VCaP (cell line): Measurements from ENCODE around the gene DCHS2.

Experiments used
- H3K27ac ChIP-seq: fragments of 450-650 bp; 2 replicates; pipeline ENCODE4 v1.5.1; 2017
- TF ChIP-seq, protein P1 (sequence below): fragments of 450-650 bp; conservative IDR thresholded peaks from 2 replicates; pipeline ENCODE4 v1.5.1; 2017; ENCODE audit warnings: mild to moderate bottlenecking, moderate library complexity

The DCHS2 gene

DNA sequence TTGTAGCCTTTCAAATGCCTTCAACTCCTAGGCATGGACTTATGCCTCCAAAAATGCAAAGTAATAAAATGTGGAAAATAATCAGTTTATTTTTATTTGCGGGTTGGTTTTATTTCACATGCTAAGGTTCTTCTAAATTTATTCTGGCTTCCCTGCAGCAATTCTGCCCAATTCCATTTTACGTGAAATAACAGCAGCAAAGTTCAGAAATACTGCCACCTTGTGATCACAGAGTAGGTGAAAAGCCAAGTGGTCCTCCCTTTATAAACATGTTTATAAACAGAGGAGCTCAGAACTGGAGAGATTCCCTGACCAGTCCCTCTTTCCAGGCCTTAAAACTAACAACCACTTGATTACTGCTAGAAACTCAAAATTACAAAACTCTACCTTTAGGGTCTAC, 14.7 kb upstream of the DCHS2 start:
- TF ChIP-seq, protein P1, sequence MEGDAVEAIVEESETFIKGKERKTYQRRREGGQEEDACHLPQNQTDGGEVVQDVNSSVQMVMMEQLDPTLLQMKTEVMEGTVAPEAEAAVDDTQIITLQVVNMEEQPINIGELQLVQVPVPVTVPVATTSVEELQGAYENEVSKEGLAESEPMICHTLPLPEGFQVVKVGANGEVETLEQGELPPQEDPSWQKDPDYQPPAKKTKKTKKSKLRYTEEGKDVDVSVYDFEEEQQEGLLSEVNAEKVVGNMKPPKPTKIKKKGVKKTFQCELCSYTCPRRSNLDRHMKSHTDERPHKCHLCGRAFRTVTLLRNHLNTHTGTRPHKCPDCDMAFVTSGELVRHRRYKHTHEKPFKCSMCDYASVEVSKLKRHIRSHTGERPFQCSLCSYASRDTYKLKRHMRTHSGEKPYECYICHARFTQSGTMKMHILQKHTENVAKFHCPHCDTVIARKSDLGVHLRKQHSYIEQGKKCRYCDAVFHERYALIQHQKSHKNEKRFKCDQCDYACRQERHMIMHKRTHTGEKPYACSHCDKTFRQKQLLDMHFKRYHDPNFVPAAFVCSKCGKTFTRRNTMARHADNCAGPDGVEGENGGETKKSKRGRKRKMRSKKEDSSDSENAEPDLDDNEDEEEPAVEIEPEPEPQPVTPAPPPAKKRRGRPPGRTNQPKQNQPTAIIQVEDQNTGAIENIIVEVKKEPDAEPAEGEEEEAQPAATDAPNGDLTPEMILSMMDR = peak; percentile 79
- H3K27ac ChIP-seq = peak overlapping the region; percentile 49; the same call in 1 of the 2 replicates

DNA sequence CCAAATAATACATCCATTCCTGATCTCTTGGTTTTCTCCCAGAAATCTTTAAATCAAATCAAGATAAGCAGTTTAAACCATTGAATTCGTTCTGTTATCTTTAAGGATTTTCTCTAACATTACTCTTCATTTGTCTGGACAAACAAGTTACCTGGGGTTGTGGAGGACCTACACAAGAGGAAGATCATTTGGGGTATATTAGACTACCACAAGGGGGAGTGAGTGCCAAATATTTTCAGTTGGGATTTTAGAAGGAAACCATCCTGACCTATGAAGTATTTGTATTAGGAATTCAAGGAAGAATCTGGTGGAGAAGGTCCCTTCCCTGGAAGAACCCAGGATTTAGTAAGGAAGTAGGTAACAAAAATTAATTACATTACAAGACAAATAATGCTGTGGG, 12.0 kb upstream of the DCHS2 start:
- TF ChIP-seq, protein P1 = peak; percentile 71
- no peak overlapping the region for H3K27ac ChIP-seq

DNA sequence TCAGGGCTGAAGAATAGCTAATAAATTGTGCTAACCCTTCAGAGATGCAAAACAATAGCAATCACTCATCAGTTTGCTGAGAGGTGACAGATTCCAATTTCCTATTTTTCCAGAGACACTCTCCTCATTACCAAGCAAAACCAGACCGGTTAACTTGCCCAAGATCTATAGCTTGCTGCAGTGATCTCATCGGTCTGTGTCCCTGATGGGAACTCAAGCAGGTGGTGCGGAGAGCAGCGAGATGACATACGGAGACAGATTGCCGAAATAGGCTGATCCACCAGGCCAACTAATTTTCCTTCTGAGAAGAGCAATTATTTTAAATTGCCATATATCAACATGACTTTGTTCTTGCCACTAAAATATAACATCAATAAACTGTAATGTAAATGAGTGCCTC, 10.5 kb upstream of the DCHS2 start:
- TF ChIP-seq, protein P1 = no peak
- H3K27ac ChIP-seq = no peak overlapping the region

DNA sequence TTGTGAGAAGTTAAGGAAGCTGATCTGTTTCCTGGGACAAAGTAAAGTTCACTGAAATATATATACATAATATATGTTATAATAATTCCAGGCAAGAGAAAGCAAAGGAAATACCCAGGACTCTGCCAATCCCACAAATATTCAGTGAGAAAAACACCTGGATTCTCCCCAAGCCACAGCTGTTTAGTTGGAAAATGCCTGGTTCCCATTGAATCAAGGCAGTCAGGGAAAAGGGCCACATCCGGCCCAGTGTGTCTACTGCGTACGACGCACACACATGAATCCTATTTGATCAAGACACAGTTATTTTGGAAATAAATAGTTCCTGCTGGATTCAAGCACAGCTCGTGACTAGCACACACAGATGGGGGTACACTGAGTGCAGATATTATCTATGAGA, 6.3 kb upstream of the DCHS2 start:
- H3K27ac ChIP-seq = no peak overlapping the region
- TF ChIP-seq, protein P1 = no peak

DNA sequence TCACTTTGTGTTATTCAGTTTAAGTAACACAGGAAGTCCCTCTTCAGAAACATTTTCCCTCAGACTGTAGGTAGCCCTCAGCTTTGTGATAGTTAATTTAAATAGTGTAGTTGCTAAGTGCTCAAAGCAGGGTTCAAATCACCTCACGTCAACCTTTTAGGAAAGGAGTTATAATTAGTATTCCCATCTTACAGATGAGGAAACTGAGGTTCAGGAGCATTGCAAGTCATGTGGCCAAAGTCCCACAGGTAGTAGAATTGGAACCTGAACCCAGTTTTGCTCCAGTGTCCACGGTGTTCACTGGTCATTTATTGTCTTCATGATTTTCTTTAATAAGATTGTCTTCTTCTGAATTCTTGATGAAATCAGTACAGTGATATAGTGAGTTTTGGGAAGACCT, 4.3 kb upstream of the DCHS2 start:
- TF ChIP-seq, protein P1 = no peak
- H3K27ac ChIP-seq = no peak overlapping the region

DNA sequence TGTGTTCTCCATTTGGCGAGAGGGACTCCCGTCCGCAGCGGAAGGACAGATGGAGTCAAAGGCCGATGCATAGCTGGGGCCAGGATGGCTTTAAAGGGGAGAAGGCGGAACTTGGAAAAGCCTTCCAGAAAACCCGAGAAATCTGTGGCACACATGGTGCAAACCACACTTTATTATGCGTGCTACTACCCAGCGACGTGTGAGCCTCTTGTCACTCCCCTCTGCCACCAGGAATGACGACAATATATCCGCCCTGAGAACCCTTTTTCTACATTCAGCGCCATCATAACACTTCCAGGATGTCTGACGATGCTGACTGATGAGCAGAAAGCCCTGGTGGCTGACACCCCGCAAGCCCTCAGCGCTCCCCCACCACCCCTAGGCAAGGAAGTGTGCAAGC, 689 bp upstream of the DCHS2 start:
- H3K27ac ChIP-seq = no peak overlapping the region
- TF ChIP-seq, protein P1 = no peak

DNA sequence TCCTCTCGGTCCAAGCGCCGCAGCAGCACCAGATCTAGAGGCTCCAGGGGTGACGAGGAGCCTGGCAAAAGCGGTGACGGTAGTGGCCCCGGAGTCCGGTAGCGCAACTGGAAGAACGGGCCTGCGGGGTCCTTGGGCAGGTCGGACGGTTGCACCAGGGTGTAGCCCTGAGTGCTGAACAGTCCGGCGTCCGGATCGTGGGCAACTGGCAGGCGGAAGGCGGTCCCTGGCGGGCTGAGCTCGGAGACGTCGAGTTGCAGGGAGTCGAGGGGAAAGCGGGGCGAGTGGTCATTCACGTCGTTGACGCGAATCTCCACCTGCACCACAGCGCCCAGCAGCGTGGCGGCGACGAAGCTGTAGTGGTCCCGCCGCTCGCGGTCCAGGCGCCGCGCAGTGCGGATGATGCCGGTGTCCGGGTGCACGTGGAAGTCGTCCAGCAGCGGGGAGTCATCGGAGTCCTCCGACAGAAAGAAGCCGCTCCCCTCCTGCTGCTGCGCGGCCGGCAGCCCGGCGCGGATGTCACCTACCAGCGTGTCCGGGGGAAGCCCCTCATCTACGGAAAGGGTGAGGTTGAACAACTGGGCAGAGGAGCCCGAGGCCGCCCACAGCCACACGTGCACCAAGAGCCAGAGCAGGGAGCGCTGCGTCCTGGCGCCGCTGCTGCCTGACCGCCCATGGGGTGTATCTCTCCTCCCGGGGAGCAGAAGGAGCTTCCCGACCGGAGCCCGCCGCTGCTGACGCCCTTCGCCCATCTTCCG, 837 bp downstream of the DCHS2 start:
- TF ChIP-seq, protein P1 = no peak
- H3K27ac ChIP-seq = peak overlapping the region; percentile 36; the same call in 1 of the 2 replicates
